ENCODE results near the gene PRKAR1B. TPM values are rescaled to one million over a fixed set of nuclear protein-coding genes. Genes with fewer than 3 reads are reported as not detected.

PRKAR1B gene
- total RNA-seq, 1 experiment from 2014 or later: 43.3 TPM

DNA sequence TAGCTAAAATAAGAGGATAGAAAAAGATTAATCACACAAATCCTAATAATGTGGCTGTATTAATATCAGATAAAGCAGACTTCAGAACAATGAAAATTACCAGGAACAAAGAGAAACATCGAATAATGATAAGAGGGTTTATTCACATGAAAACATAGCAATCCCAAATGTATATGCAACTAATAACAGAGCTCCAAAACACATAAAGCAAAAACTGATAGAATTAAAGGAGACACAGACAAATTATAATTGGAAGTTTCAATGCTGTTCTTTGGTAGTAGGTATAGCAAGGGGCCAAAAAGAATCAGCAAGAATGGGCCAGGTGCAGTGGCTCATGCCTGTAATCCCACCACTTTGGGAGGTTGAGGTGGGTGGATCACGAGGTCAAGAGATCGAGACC, 24.0 kb downstream of the PRKAR1B start:
- no peak overlapping the region for H3K27ac Mint-ChIP-seq
- Histone ChIP-seq H2AK5ac (ENCODE audit: insufficient read length, low read length) (no peak overlapping the region), H4K8ac (replicated peaks; ENCODE audit: insufficient read length, low read depth, low read length) (no peak overlapping the region), H3K79me1 (ENCODE audit: insufficient read depth, low read depth, low read length, poor library complexity, severe bottlenecking) (peaks cover 6% of the 10 kb centered on the region), H4K20me1 (ENCODE audit: control insufficient read depth, insufficient read depth, insufficient read length) (peaks cover 5% of the 10 kb centered on the region), H3K4me1 (ENCODE audit: insufficient read depth, low read length) (no peaks in the 10 kb centered on the region), H3K23ac (ENCODE audit: insufficient read length, low read depth, low read length) (no peak overlapping the region), H3K27ac (ENCODE audit: insufficient read length, low read depth, low read length) (no peak overlapping the region), H3K4ac (ENCODE audit: low read depth, low read length) (no peak overlapping the region), H2AFZ (ENCODE audit: low read length) (no peak overlapping the region), H3K23me2 (ENCODE audit: insufficient read length, low read depth, low read length, poor library complexity, severe bottlenecking) (no peaks in the 10 kb centered on the region), H3K4me2 (ENCODE audit: insufficient read depth, insufficient read length, low read length) (no peak overlapping the region), H3K9me3 (ENCODE audit: control insufficient read depth, low read depth, low read length) (no peaks in the 10 kb centered on the region), H3K9ac (ENCODE audit: extremely low read depth, insufficient read length, low read length) (no peak overlapping the region), H2BK120ac (ENCODE audit: low read depth, low read length, poor library complexity, severe bottlenecking) (no peak overlapping the region), H4K91ac (ENCODE audit: insufficient read length, low read depth, low read length) (no peak overlapping the region), H3K27me3 (ENCODE audit: insufficient read depth, low read length) (no peaks in the 10 kb centered on the region), H3K56ac (ENCODE audit: insufficient read length, low read depth, low read length) (no peak overlapping the region), H4K5ac (ENCODE audit: insufficient read length, low read depth, low read length) (no peak overlapping the region), H2BK12ac (ENCODE audit: insufficient read length, low read depth, low read length) (no peak overlapping the region), H2BK15ac (ENCODE audit: low read depth, low read length) (no peak overlapping the region), H3K79me2 (ENCODE audit: insufficient read depth, low read length) (no peaks in the 10 kb centered on the region; the same call in 1 of the 2 replicates), H2BK5ac (ENCODE audit: insufficient read length, low read length) (no peak overlapping the region), H3K14ac (ENCODE audit: insufficient read depth, low read length) (no peak overlapping the region), H3T11ph (ENCODE audit: low read length) (no peak overlapping the region), H2BK20ac (ENCODE audit: low read depth, low read length, poor library complexity, severe bottlenecking) (no peak overlapping the region), H3K18ac (ENCODE audit: insufficient read length, low read depth, low read length) (no peak overlapping the region)
- DNase-seq: no peak
- no CpG with 5 or more reads among the region's 3 CpGs for WGBS (ENCODE audit: extremely low coverage, insufficient read length, low lambda C conversion rate)
- TF ChIP-seq, protein P1, sequence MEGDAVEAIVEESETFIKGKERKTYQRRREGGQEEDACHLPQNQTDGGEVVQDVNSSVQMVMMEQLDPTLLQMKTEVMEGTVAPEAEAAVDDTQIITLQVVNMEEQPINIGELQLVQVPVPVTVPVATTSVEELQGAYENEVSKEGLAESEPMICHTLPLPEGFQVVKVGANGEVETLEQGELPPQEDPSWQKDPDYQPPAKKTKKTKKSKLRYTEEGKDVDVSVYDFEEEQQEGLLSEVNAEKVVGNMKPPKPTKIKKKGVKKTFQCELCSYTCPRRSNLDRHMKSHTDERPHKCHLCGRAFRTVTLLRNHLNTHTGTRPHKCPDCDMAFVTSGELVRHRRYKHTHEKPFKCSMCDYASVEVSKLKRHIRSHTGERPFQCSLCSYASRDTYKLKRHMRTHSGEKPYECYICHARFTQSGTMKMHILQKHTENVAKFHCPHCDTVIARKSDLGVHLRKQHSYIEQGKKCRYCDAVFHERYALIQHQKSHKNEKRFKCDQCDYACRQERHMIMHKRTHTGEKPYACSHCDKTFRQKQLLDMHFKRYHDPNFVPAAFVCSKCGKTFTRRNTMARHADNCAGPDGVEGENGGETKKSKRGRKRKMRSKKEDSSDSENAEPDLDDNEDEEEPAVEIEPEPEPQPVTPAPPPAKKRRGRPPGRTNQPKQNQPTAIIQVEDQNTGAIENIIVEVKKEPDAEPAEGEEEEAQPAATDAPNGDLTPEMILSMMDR (conservative IDR thresholded peaks at IDR 0.05): no peak
- peaks cover 28 to 53% (median 29%) of the 10 kb centered on the region in 3 experiments for H3K36me3 Mint-ChIP-seq (ENCODE audit: insufficient read depth in 1 of 3, low read depth in 3 of 3)
- H3K4me1 Mint-ChIP-seq: peaks cover 5 to 9% of the 10 kb centered on the region in 2 experiments
- no peaks in the 10 kb centered on the region for H3K27me3 Mint-ChIP-seq (ENCODE audit: low read depth)
- H3K9me3 Mint-ChIP-seq: peaks cover 6 to 8% of the 10 kb centered on the region in 2 experiments
- no peak overlapping the region for H3K4me3 Mint-ChIP-seq
